Measurements from ENCODE around the gene MACF1.

MACF1 gene

GRCh38 chr1:39214714-39214997 is 10.2 kb downstream of the MACF1 start:
- no peak for DNase-seq (ENCODE audit: low read depth)

GRCh38 chr1:39214998-39215873 is 10.7 kb downstream of the MACF1 start:
- DNase-seq (ENCODE audit: low read depth) = no peak

GRCh38 chr1:39216771-39217170 is 12.3 kb downstream of the MACF1 start:
- no peak for DNase-seq (ENCODE audit: low read depth)

- no peak for DNase-seq (ENCODE audit: low read depth)
These were observed 16.7 kb downstream of the MACF1 start for GRCh38 chr1:39220891-39221870.

GRCh38 chr1:39224295-39224829 is 19.9 kb downstream of the MACF1 start:
- DNase-seq (ENCODE audit: low read depth) = no peak

- no peak for DNase-seq (ENCODE audit: low read depth)
These were observed 22.3 kb downstream of the MACF1 start for GRCh38 chr1:39226836-39227235.

GRCh38 chr1:39228252-39228651 is 23.8 kb downstream of the MACF1 start:
- no peak for DNase-seq (ENCODE audit: low read depth)

- DNase-seq (ENCODE audit: low read depth) = no peak
These were observed 25.0 kb downstream of the MACF1 start for GRCh38 chr1:39229504-39229903.

- DNase-seq (ENCODE audit: low read depth) = no peak
These were observed 26.0 kb downstream of the MACF1 start for GRCh38 chr1:39230261-39231190.

GRCh38 chr1:39236971-39237370 is 32.5 kb downstream of the MACF1 start:
- no peak for DNase-seq (ENCODE audit: low read depth)

GRCh38 chr1:39238476-39238875 is 34.0 kb downstream of the MACF1 start:
- no peak for DNase-seq (ENCODE audit: low read depth)

- DNase-seq (ENCODE audit: low read depth) = no peak
These were observed 35.5 kb downstream of the MACF1 start for GRCh38 chr1:39239968-39240367.

- DNase-seq (ENCODE audit: low read depth) = no peak
These were observed 38.8 kb downstream of the MACF1 start for GRCh38 chr1:39243302-39243701.

- no peak for DNase-seq (ENCODE audit: low read depth)
These were observed 46.2 kb downstream of the MACF1 start for GRCh38 chr1:39250460-39251240.

- peak; percentile 49 for DNase-seq (ENCODE audit: low read depth)
These were observed 50.7 kb downstream of the MACF1 start for GRCh38 chr1:39255222-39255621.

- DNase-seq (ENCODE audit: low read depth) = no peak
These were observed 53.8 kb downstream of the MACF1 start for GRCh38 chr1:39258146-39258924.

GRCh38 chr1:39258925-39259244 is 54.4 kb downstream of the MACF1 start:
- DNase-seq (ENCODE audit: low read depth) = no peak

- DNase-seq (ENCODE audit: low read depth) = peak; percentile 60
These were observed 57.3 kb downstream of the MACF1 start for GRCh38 chr1:39261712-39262221.

GRCh38 chr1:39262802-39263201 is 58.3 kb downstream of the MACF1 start:
- DNase-seq (ENCODE audit: low read depth) = no peak

GRCh38 chr1:39266269-39266668 is 61.8 kb downstream of the MACF1 start:
- no peak for DNase-seq (ENCODE audit: low read depth)

All from HS-5 (cell line).